Measurements from ENCODE around the gene KRCC1.

Gene KRCC1

GRCh38 chr2:88087073-88087472 is 31.5 kb upstream of the KRCC1 start:
- TF ChIP-seq REST (IDR thresholded peaks at IDR 0.05; ENCODE audit: insufficient read depth in 1 of 2, low read depth in 2 of 2, low read length in 2 of 2): no peak
- no peak for TF ChIP-seq SIN3A (IDR thresholded peaks at IDR 0.05; ENCODE audit: borderline replicate concordance, insufficient read depth, low read length)
- TF ChIP-seq FOXP2 (optimal IDR thresholded peaks at IDR 0.05; ENCODE audit: borderline replicate concordance, extremely low read depth, extremely low read length, insufficient read depth): no peak
- TF ChIP-seq POLR2AphosphoS5 (IDR thresholded peaks at IDR 0.05; ENCODE audit: low read depth, low read length): no peak
- TF ChIP-seq TAF1 (IDR thresholded peaks at IDR 0.05; ENCODE audit: borderline replicate concordance, insufficient read depth, low read length): no peak

GRCh38 chr2:88086401-88086800 is 30.8 kb upstream of the KRCC1 start:
- TF ChIP-seq SIN3A (IDR thresholded peaks at IDR 0.05; ENCODE audit: borderline replicate concordance, insufficient read depth, low read length) (no peak), FOXP2 (optimal IDR thresholded peaks at IDR 0.05; ENCODE audit: borderline replicate concordance, extremely low read depth, extremely low read length, insufficient read depth) (no peak), TAF1 (IDR thresholded peaks at IDR 0.05; ENCODE audit: borderline replicate concordance, insufficient read depth, low read length) (no peak), POLR2AphosphoS5 (IDR thresholded peaks at IDR 0.05; ENCODE audit: low read depth, low read length) (no peak), REST (IDR thresholded peaks at IDR 0.05; ENCODE audit: insufficient read depth in 1 of 2, low read depth in 2 of 2, low read length in 2 of 2) (no peak)

- TF ChIP-seq SIN3A (IDR thresholded peaks at IDR 0.05; ENCODE audit: borderline replicate concordance, insufficient read depth, low read length): no peak
- TF ChIP-seq FOXP2 (optimal IDR thresholded peaks at IDR 0.05; ENCODE audit: borderline replicate concordance, extremely low read depth, extremely low read length, insufficient read depth): no peak
- no peak for TF ChIP-seq REST (IDR thresholded peaks at IDR 0.05; ENCODE audit: insufficient read depth in 1 of 2, low read depth in 2 of 2, low read length in 2 of 2)
- no peak for TF ChIP-seq POLR2AphosphoS5 (IDR thresholded peaks at IDR 0.05; ENCODE audit: low read depth, low read length)
- TF ChIP-seq TAF1 (IDR thresholded peaks at IDR 0.05; ENCODE audit: borderline replicate concordance, insufficient read depth, low read length): no peak
Observed at GRCh38 chr2:88085602-88086001, 30.0 kb upstream of the KRCC1 start.

GRCh38 chr2:88085099-88085498 is 29.5 kb upstream of the KRCC1 start:
- TF ChIP-seq FOXP2 (optimal IDR thresholded peaks at IDR 0.05; ENCODE audit: borderline replicate concordance, extremely low read depth, extremely low read length, insufficient read depth) (no peak), POLR2AphosphoS5 (IDR thresholded peaks at IDR 0.05; ENCODE audit: low read depth, low read length) (no peak), REST (IDR thresholded peaks at IDR 0.05; ENCODE audit: insufficient read depth in 1 of 2, low read depth in 2 of 2, low read length in 2 of 2) (no peak), SIN3A (IDR thresholded peaks at IDR 0.05; ENCODE audit: borderline replicate concordance, insufficient read depth, low read length) (no peak), TAF1 (IDR thresholded peaks at IDR 0.05; ENCODE audit: borderline replicate concordance, insufficient read depth, low read length) (no peak)

- TF ChIP-seq REST (IDR thresholded peaks at IDR 0.05; ENCODE audit: insufficient read depth in 1 of 2, low read depth in 2 of 2, low read length in 2 of 2) (no peak), TAF1 (IDR thresholded peaks at IDR 0.05; ENCODE audit: borderline replicate concordance, insufficient read depth, low read length) (no peak), POLR2AphosphoS5 (IDR thresholded peaks at IDR 0.05; ENCODE audit: low read depth, low read length) (no peak), FOXP2 (optimal IDR thresholded peaks at IDR 0.05; ENCODE audit: borderline replicate concordance, extremely low read depth, extremely low read length, insufficient read depth) (no peak), SIN3A (IDR thresholded peaks at IDR 0.05; ENCODE audit: borderline replicate concordance, insufficient read depth, low read length) (no peak)
Observed at GRCh38 chr2:88082781-88083180, 27.2 kb upstream of the KRCC1 start.
